GM12892 (cell line): Measurements from ENCODE around the gene PPP1R15B.

Experiments
- POLR2A ChIP-seq: IDR thresholded peaks from 2 replicates; pipeline ENCODE4 v1.6.1; 2011; ENCODE audit warnings: low read depth, low read length, control low read depth
- POLR2AphosphoS5 ChIP-seq: IDR thresholded peaks from 2 replicates; pipeline ENCODE4 v1.6.1; 2011; ENCODE audit warnings: low read depth, low read length, control low read depth
- TAF1 ChIP-seq: IDR thresholded peaks from 2 replicates; pipeline ENCODE4 v1.6.1; 2011; ENCODE audit warnings: low read depth, mild to moderate bottlenecking, control low read depth, low read length, borderline replicate concordance

DNA sequence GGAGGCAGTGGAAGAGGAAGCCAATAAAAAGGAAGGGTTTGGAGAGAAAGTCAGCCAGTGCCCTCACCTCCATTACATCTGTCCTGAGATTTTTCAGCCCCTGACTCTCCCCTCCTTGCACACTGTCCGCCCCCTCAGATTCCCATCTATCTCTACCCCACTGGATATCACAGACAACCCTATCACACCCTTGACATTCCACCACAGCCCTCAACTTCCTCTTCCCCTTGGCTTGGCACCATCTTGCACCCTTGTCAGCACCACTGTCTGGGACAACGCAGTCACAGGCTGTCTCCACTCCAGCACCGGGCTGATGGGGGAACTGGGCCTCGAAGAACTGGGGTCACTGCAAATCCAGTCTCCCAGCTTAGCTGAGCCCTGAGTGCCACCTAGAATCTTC, 37.7 kb downstream of the PPP1R15B start:
- TF ChIP-seq POLR2A (no peak), TAF1 (no peak), POLR2AphosphoS5 (no peak)
